Epithelial cell of alveolus of lung (primary cell): ENCODE results near the gene NT5C2. TPM values are rescaled to one million over a fixed set of nuclear protein-coding genes. Genes with fewer than 3 reads are reported as not detected.

Experiments used
- total RNA-seq: library from RNA; depleted of rRNA; stranded (reverse); fragments of >200 nt; gene quantifications from 2 replicates; pipeline ENCODE4 v1.2.1, GENCODE V29; 2015

The NT5C2 gene
- total RNA-seq = 28.3 and 42.6 TPM in 2 replicates

DNA sequence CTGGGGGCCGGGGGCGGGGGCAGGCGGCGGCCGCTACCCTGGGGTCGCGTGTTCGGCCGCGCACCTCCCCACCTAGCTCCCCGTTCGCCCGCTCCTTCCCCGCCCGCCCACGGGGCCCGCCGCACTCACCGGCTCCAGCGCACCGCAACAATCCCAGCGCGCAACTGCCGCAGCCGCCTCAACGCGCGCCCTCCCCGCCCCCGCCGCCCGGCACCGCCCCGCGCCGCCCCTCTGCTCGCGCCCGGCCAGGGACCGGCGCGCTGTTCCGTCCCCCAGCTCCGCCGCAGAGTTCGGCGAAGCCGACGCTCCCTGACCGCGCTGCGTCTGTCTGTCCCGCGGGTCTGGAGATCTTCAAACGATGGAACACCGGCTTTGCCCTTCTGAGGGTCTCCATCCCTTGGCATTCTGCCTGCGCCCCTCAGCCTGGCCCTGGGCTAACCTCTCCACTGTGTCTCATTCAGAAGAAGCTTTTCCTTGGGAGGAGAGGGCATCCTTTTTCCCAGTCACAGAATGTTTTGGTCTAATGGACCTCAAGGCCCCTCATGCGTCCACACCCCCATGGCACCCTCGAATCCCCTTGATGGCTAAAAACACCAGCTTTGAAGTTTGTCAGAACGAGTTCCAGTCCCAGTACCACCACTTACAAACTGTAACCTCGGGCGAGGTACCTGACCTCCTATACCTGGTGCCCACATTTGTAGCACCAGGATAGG, at the start of gene NT5C2:
TSS of gene NT5C2 (minus strand) at position 166 of the 713 bp plus-strand sequence. CDS start 18,314 bp downstream, outside the sequence.

Other genes starting within 250 kb of the NT5C2 start
- gene RPEL1, start 52.6 kb upstream of the NT5C2 start, total RNA-seq = 0.13 TPM in 1 of 2 replicates, not detected in the other
- gene INA, start 83.9 kb upstream of the NT5C2 start, total RNA-seq = 1.1 and 3.4 TPM in 2 replicates
- 9.8 and 11.8 TPM in 2 replicates for gene PCGF6, start 157.9 kb upstream of the NT5C2 start, total RNA-seq
- 3.3 and 4.4 TPM in 2 replicates for gene TAF5, start 174.7 kb upstream of the NT5C2 start, total RNA-seq
- gene ATP5MK, start 203.2 kb upstream of the NT5C2 start, total RNA-seq = 211 and 238 TPM in 2 replicates
- gene PDCD11, start 203.4 kb upstream of the NT5C2 start, total RNA-seq = 16.8 and 26.8 TPM in 2 replicates